ENCODE results near the gene RETREG3.
"Not testable (repeated sequence)": the region's sequence is repeated elsewhere in the genome, so short reads cannot be mapped to it uniquely, and the experiment has no call there.

The RETREG3 gene

DNA sequence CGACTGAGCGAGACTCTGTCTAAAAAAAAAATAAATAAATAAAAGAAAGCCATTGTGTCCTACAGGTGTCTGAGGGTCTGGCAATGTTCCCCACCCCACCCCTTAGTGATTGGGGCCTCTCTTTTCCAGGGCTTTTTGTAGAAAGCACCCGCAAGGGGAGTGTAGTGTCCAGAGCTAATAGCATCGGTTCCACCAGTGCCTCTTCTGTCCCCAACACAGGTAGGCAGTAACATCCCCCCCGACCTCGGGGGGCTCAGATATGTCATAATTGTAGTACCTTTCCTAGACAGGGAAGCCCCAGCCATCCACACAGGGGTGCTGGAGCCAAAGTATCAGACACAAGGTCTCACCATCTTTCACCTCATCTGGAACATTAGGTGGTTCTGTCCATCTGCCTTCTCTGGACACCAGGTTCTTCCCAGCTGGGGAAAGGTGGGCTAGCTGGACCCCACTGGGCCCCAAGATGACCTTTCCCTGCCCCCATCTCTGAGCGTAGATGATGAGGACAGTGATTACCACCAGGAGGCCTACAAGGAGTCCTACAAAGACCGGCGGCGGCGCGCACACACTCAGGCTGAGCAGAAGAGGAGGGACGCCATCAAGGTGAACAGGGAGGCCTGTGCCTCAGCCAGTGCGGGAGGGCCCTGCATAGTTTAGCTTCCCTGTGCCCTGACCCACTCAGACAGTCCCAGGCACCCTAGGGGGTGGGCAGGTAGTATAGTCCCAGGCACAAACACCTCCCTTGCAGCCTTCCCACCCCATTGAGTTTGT is 40.6 kb downstream of the RETREG3 start:
- DNase-seq = no peak

DNA sequence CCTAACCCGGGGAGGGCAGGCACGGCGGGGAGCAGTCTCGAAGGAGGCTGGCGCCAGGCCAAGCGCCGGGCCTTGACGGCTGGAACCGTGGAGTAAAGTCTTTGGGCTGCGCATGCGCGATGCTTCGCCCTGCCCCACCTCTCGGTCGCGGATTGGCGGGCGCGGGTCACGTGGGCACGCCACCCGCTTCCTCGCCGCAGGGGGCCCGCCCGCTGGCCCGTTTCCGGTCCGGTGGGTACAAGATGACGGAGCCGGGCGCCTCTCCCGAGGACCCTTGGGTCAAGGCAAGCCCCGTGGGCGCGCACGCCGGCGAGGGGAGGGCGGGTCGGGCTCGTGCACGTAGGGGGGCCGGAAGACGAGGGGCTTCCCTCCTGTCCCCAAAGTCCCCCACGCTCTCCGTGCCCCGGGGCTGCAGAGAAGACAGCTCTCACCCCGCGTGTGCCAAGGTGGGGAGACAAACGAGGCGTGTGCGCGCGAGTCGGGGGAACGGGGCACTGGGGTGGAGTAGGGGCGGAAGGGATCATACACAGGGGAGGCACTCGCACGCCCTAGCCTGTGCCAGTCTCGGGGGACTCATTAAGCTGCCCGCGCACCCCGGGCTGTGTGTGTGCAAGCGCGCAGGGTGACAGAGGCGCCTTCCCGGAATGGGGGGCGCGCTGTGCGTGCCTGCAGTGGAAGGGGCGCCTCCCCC is 42.1 kb downstream of the RETREG3 start, which contains the start of gene MLX:
TSS of gene MLX (plus strand) at position 218 of the 691 bp plus-strand sequence. CDS start at position 243, 25 bp downstream.
- DNase-seq = peak; percentile 84

DNA sequence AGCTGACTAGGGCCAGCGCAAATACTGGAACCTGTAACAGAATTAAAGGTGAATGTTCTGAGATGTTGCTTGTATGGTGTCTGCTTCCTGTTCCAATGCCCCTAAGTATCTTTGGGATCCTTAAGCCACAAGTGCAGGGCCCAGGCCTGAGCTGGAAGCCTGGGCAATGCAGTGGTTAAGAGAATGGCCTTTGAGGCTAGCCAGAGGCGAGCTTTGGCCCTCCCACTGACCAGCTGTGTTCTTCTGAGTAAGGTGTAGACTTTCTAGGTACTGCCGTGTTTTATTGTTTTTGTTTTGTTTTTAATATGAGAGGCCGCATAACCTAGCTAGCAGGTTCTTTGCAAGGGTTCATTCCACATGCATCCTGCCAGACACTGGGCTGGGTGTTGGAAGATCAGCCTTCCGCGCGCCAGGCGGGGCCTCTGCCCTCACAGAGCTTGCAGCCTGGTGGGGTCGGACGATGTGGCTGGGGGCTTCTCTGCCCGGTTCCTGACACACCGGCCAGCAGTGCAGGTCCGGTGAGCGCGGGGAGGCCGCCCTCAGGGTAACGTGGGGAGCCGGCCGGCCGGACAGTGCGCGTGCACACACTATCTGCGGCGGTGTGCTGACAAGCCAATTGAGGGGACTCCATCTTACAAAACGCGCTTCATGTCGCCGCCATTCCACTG is 42.8 kb downstream of the RETREG3 start:
- DNase-seq = no peak

DNA sequence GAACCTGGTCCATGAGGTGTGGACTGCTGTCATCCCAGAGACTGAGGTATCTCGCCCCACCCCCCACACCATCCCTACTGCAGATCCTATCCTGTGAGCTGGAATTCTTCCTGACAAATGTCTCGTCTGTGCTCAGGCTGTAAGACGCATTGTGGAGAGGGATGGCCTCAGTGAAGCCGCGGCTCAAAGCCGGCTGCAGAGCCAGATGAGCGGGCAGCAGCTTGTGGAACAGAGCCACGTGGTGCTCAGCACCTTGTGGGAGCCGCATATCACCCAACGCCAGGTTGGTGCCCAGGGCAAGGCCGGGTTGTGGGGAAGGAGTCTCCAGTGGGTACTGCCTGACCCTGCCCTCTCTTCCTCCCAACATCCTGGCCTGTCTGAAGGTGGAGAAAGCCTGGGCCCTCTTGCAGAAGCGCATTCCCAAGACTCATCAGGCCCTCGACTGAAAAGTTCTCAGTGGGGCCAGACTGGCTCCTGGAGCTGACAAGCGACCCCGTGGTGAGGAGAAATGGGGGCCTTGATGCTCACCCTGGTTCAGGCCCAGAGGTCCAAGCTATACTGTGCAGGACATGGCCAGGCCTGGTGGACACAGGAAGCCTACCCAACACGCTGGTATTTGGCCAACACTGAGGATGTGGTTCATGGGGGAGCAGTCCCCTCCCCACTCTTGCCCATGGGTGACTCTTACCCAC is 43.5 kb downstream of the RETREG3 start:
- no peak for DNase-seq

DNA sequence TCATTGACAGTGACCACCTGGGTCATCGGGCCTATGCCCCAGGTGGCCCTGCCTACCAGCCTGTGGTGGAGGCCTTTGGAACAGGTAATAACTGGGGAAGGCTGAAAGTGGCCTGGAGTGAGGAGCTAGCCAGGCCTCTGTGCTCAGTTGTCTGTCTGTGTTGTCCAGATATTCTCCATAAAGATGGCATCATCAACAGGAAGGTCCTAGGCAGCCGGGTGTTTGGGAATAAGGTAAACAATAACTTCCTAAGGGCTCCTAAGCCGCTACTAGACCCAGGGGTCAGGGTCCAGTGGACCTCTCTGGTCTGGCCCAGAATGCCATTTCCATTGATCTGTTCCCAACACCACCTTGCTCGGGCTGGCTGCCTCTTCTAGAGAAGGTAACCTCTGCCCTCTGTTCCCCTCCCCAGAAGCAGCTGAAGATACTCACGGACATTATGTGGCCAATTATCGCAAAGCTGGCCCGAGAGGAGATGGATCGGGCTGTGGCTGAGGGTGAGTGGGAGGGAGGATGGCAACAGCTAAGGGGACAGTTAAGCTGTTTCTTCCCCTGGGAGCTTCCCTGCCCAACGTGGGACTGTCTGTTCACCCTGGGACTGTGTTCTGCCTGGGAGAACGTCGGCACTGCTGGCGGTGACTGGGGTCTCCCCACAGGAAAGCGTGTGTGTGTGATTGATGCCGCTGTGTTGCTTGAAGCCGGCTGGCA is 44.2 kb downstream of the RETREG3 start:
- no peak for DNase-seq

DNA sequence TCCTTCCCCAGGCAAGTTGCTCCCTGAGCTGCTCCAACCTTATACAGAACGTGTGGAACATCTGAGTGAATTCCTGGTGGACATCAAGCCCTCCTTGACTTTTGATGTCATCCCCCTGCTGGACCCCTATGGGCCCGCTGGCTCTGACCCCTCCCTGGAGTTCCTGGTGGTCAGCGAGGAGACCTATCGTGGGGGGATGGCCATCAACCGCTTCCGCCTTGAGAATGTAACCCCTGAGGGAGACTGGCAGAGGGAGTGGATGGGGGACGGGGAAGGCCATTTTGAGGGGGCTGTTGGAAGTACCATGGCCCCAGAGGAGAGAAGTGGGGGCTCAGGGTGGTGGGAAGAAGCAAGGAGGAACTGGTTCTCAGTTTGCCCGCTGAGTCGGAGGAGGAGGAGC is 45.2 kb downstream of the RETREG3 start:
- no peak for DNase-seq

DNA sequence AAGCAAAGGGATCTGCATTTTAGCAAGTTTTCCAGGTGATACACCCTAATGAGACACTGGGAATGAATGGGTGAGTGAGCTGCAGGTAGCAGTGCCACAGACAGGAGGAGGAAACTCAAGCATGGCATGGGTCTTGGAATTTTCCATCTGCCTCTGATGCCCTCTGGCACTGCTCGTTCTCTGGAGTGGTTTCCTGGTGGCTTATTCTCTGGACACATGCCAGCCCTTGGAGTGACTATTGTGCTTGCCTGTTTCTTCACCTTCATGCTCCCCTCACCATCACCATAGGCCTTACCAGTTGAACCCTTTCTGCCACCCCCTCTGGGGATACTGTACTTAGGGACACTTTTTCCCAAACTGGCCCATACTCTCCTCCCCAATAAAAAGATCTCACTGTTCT is 45.6 kb downstream of the RETREG3 start:
- DNase-seq = no peak

DNA sequence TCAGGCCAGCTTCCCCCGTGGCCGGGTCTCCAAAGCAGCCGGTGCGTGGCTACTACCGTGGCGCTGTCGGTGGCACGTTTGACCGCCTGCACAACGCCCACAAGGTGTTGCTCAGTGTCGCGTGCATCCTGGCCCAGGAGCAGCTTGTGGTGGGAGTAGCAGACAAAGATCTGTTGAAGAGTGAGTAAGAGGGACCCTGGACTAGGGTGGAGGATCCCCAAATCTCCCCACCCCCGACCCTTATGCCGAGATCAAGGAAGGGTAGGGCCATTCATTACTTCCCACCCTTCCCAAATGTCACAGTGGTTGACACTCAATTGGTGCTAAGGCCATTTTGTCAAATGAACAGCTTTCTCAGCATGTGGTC is 46.0 kb downstream of the RETREG3 start:
- DNase-seq = no peak

DNA sequence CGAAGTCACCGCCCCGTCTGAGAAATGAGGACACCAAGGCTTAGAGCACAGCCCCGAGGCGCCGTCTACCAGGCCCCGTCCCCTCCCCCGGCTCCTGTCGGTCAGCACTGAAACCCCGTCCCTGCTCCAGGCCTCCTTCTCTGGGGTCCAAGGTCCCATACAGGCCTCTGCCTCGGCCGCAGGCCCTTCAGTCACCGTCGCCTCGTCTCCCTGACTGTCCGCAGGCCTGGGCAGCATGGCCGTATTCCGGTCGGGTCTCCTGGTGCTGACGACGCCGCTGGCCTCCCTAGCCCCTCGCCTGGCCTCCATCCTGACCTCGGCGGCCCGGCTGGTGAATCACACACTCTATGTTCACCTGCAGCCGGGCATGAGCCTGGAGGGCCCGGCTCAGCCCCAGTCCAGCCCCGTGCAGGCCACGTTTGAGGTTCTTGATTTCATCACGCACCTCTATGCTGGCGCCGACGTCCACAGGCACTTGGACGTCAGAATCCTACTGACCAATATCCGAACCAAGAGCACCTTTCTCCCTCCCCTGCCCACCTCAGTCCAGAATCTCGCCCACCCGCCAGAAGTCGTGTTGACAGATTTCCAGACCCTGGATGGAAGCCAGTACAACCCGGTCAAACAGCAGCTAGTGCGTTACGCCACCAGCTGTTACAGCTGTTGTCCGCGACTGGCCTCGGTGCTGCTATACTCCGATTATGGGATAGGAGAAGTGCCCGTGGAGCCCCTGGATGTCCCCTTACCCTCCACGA is 46.6 kb downstream of the RETREG3 start:
- DNase-seq = no peak

DNA sequence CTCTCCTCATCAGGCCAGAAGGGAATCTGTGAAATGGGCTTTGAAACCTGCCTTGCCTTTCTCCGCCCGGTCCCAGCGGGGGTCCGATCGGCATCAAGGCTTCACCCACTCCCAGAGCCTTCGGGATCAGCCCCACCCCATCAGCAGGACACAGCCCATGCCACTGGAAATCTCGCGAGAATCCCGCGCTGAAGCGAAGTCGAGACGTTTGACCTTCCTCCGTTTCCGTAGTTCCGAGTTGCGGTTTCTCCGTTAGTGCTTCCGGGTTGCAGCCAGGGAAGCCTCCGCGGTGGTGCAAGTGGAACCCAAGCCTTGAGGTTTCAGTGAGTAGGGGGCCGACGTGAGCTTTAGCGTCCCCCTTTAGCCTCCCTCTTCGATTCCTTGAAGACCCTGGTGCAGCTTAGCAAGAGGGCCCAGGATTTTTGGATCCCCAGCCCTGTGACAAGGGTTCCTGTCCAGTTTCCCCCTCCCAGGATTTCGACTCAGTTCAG is 47.2 kb downstream of the RETREG3 start, which contains the start of gene COASY:
TSS of gene COASY (plus strand) at position 252 of the 491 bp plus-strand sequence. CDS start 475 bp downstream, outside the sequence.
- DNase-seq = peak; percentile 87

DNA sequence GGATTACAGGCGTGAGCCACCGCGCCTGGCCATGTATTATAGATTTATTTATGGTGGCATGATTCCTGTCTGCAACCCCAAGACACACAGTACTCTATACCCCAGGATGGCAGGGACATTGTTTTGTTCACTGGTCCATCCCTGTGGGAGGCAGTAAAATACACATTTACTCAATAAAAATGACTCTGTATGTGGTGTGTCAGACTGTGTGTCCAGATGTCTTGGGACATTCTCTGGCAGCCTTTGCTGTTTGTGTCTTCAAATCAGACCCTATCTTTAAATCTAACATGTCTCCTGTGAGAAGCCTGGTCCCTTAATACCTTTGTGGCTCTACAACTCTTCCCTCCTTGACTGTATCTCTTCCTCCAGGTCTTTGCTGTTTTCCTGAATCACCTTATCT is 48.9 kb downstream of the RETREG3 start:
- DNase-seq = no peak

DNA sequence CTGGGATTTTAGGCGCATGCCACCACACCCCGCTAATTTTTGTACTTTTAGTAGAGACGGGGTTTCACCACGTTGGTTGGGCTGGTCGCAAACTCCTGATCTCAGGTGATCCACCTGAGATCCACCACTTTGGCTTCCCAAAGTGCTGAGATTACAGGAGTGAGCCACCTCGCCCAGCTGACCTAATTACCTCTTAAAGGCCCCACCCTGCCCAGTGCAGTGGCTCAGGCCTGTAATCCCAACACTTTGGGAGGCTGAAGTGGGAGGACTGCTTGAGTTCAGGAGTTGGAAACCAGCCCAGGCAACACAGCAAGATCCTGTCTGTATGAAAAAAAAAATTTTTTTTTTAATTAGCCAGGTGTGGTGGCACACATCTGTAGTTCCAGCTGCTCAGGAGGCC is 50.1 kb downstream of the RETREG3 start:
- DNase-seq = no peak

DNA sequence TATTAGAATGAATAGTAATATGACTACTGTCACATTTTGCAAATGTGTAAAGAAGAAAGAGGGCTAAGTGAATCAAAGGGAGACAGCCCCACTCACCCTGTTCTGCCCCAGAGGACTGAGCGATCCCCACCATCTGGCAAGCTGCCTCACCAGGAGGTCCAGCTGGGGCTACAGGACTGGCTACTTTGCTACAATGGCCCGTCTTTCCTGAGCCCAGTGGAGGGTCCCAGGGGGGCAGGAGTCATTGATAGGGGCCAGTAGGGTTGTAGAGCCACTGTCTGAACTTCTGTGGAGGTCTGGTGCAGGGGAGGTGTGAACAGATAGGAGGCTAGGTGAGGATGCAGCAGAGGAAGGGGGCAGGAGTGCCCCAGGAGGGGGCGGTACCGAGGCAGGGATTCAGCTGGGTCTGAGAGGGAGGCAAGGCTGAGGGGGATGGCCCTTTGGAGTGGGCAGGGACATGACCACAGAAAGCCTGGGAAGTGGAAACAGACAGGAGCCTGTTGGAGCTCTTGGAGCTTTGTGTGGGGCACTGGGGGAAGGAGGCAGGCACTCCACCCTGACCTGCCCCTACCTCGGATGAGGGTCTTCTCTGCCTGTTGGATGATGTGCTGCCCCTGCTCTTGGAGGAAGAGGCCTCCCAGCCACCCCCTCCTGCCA is 53.1 kb downstream of the RETREG3 start:
- DNase-seq = not testable (repeated sequence)

DNA sequence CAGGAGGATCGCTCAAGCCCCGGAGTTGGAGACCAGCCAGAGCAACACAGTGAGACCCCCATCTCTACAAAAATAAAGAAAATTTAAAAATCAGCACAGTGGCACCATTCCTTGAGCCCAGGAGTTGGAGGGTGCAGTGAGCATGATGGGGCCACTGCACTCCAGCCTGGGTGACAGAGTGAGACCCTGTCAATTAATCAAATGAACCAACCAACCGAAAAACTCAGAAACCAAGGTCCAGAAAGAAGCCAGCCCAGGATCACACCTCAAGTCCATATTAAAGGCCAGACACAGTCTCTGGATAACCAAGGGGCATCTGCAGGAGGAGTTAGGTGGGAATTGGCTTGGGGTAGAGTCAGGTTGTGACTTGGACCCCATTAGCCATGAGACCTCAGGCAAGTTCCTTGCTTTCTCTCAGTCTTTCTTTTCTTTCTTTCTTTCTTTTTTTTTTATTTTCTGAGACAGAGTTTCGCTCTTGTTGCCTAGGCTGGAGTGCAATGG is 54.0 kb downstream of the RETREG3 start:
- DNase-seq = no peak

DNA sequence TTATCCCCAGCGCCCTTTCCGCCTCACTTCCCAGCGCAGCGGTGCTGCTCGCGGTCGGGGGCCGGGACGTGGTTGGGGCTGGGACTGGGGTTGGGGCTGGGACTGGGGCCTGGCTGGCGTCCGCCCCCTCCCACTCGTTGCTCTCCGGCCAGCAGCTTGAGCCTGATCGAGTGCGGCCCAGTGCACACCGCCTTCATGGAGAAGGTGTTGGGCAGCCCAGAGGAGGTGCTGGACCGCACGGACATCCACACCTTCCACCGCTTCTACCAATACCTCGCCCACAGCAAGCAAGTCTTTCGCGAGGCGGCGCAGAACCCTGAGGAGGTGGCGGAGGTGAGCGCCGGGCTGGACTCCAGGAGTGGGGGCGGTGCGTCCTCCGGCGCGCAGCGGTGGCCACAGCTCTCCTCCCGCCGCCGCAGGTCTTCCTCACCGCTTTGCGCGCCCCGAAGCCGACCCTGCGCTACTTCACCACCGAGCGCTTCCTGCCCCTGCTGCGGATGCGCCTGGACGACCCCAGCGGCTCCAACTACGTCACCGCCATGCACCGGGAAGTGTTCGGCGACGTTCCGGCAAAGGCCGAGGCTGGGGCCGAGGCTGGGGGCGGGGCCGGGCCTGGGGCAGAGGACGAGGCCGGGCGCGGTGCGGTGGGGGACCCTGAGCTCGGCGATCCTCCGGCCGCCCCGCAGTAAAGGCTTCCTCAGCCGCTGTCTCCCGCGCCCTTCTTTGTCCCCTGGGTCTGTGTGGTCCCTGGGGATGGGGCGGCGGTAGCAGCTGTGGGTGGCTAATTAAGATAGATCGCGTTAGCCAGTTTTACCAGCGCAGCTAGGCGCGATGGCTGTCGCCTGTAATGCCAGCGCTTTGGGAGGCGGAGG is 54.7 kb downstream of the RETREG3 start:
- peak; percentile 70 for DNase-seq

DNA sequence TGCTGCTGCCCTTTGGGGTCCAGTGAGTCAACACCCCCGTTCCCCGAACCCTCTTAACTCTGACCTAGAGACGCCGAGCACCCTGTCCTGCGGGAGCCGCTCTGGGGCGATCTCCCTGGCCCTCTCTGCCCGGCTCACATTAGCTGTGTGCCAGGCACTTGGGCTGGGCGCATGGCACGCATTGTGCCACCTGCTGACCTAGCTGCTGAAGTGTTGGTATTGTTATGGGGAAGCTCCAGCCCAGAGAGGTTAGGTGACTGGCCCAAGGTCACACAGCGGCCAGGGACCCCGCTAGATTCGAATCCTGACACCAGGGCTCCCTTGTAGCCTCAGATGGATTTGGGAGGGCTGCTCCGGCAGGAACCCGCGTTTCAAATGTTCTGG is 55.3 kb downstream of the RETREG3 start:
- no peak for DNase-seq

DNA sequence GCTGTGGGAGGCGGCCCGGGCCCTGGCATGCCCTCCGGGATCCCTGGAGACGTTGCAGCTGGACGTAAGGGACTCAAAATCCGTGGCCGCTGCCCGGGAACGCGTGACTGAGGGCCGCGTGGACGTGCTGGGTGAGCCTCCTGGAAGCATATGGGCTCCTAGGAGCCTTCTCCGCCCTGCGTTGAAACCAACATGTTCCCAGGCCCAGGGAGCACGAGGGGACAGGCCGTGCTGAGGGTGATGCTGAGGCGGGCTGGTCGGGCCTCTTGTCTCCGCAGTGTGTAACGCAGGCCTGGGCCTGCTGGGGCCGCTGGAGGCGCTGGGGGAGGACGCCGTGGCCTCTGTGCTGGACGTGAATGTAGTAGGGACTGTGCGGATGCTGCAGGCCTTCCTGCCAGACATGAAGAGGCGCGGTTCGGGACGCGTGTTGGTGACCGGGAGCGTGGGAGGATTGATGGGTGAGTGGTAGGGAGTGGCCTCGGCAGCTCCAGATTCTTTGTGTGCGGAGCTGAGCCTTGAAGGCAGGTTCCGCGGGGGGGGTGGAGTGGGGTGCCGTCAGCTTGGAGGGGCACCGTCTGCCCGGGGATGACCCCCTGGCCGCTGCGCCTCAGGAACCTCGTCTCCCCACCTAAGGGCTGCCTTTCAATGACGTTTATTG is 55.9 kb downstream of the RETREG3 start:
- no peak for DNase-seq

DNA sequence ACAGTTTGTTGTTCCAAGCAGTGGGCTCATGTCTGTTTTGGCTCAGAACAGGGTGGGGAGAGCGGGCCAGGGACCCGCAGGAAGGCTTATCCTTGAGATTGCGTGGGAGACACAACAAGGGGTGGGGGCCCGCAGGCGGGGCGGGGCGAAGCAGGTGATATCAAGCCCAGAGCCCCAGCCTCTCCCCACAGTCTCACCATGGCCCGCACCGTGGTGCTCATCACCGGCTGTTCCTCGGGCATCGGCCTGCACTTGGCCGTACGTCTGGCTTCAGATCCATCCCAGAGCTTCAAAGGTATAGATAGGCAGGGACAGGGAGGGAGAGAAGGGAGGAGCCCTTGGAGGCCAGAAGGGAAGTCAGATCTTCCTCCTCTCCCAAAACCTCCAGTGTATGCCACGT is 56.4 kb downstream of the RETREG3 start, which contains the start of gene HSD17B1:
TSS of gene HSD17B1 (plus strand) at position 188 of the 400 bp plus-strand sequence. CDS start at position 199, 11 bp downstream.
- DNase-seq = not testable (repeated sequence)

Measured in NCI-H748 treated with DMSO at 0.1 percent for 48 hours (cell line).